HepG2 (cell line): ENCODE results near the gene C19orf73. TPM values are rescaled to one million over a fixed set of nuclear protein-coding genes. Genes with fewer than 3 reads are reported as not detected.
A peak's percentile ranks its signal among the peaks of the same experiment; 100 is the strongest.

Experiments
- BRCA1 ChIP-seq: sonication (generic); formaldehyde crosslinking; IDR thresholded peaks from 2 replicates; pipeline ENCODE4 v1.4.0; 2020; ENCODE audit warnings: missing genetic modification reagents
- CAMTA2 ChIP-seq: sonication (generic); formaldehyde crosslinking; IDR thresholded peaks from 2 replicates; pipeline ENCODE4 v1.4.0; 2020; ENCODE audit warnings: mild to moderate bottlenecking, missing genetic modification reagents, borderline replicate concordance
- DDIT3 ChIP-seq: sonication (generic); formaldehyde crosslinking; IDR thresholded peaks from 2 replicates; pipeline ENCODE4 v1.4.0; 2020; ENCODE audit warnings: mild to moderate bottlenecking, missing genetic modification reagents
- FLYWCH1 ChIP-seq: sonication (generic); formaldehyde crosslinking; IDR thresholded peaks from 2 replicates; pipeline ENCODE4 v1.8.1; 2023; ENCODE audit warnings: mild to moderate bottlenecking, missing genetic modification reagents
- HES4 ChIP-seq: sonication (generic); formaldehyde crosslinking; IDR thresholded peaks from 2 replicates; pipeline ENCODE4 v1.9.0; 2021; ENCODE audit warnings: mild to moderate bottlenecking, missing genetic modification reagents, borderline replicate concordance
- PHF20 ChIP-seq: sonication (generic); formaldehyde crosslinking; IDR thresholded peaks from 2 replicates; pipeline ENCODE4 v1.5.0; 2020; ENCODE audit warnings: mild to moderate bottlenecking, missing genetic modification reagents
- RNF2 ChIP-seq: fragments of 450-650 bp; conservative IDR thresholded peaks from 2 replicates; pipeline ENCODE4 v1.6.1; 2016; ENCODE audit warnings: low read depth
- SNRNP70 ChIP-seq: fragments of 200-400 bp; formaldehyde crosslinking; IDR thresholded peaks from 2 replicates; pipeline ENCODE4 v1.6.1; 2017; ENCODE audit warnings: mild to moderate bottlenecking, low read depth, low read length, moderate library complexity
- SRF ChIP-seq: IDR thresholded peaks from 2 replicates; pipeline ENCODE4 v1.6.1; 2011; ENCODE audit warnings: mild to moderate bottlenecking, low read depth, low read length, moderate library complexity
- TFE3 ChIP-seq: IDR thresholded peaks from 2 replicates; pipeline ENCODE4 v1.6.1; 2016
- ZHX2 ChIP-seq, 2 experiments: sonication (generic) in 1 of 2; formaldehyde crosslinking in 1 of 2; IDR thresholded peaks; 2 replicates each; pipeline versions ENCODE4 v1.6.1 to v1.9.0; 2014 to 2022; ENCODE audit warnings: antibody characterized with exemption in 1 of 2, borderline replicate concordance in 1 of 2, inconsistent platforms in 1 of 2, low read depth in 1 of 2, missing genetic modification reagents in 1 of 2
- ZNF225 ChIP-seq: sonication (generic); formaldehyde crosslinking; IDR thresholded peaks from 2 replicates; pipeline ENCODE4 v1.4.0; 2020; ENCODE audit warnings: mild to moderate bottlenecking, missing genetic modification reagents
- ZNF276 ChIP-seq: sonication (generic); formaldehyde crosslinking; IDR thresholded peaks from 2 replicates; pipeline ENCODE4 v1.4.0; 2020; ENCODE audit warnings: mild to moderate bottlenecking, low read depth, missing genetic modification reagents
- ZNF629 ChIP-seq: sonication (generic); formaldehyde crosslinking; conservative IDR thresholded peaks from 2 replicates; pipeline ENCODE4 v1.5.0; 2020; ENCODE audit warnings: missing genetic modification reagents
- ZNF660 ChIP-seq: sonication (generic); formaldehyde crosslinking; IDR thresholded peaks from 2 replicates; pipeline ENCODE4 v1.5.1; 2020; ENCODE audit warnings: mild to moderate bottlenecking, low read depth, missing genetic modification reagents, borderline replicate concordance
- ZSCAN29 ChIP-seq: sonication (generic); formaldehyde crosslinking; conservative IDR thresholded peaks from 2 replicates; pipeline ENCODE4 v1.4.0; 2020; ENCODE audit warnings: mild to moderate bottlenecking, missing genetic modification reagents
- polyA plus RNA-seq, 8 experiments: library from polyadenylated mRNA; depleted of rRNA in 3 of 8; stranded (reverse) in 7 of 8; unstranded in 1 of 8; fragments of >200 nt; fragmentation: Illumina TruSeq in 4 of 8; extraction: Trizol in 4 of 8; gene quantifications; 2 replicates each; pipeline versions ENCODE4 v1.2.1 to v1.2.3, GENCODE V29; 2011 to 2016; ENCODE audit warnings: low read depth in 4 of 8, missing spikeins in 1 of 8, mixed read lengths in 1 of 8; ENCODE audit not compliant: insufficient read depth in 1 of 8
- total RNA-seq, 5 experiments: library from RNA; depleted of rRNA; stranded (reverse); fragments of >200 nt; fragmentation: Illumina TruSeq; extraction: Trizol; gene quantifications; 2 replicates each; pipeline ENCODE4 v1.2.3, GENCODE V29; 2016; ENCODE audit warnings: low read depth in 1 of 5
- TF ChIP-seq, protein P1 (sequence below): sonication (generic); formaldehyde crosslinking; IDR thresholded peaks from 2 replicates; pipeline ENCODE4 v1.8.1; 2023; ENCODE audit warnings: mild to moderate bottlenecking, missing genetic modification reagents

The C19orf73 gene
- total and polyA plus RNA-seq, 2 of the 13 experiments (the other 11 are each of a cell fraction or from before 2014, with no cell fraction given), result 1.4 to 1.5 TPM

DNA sequence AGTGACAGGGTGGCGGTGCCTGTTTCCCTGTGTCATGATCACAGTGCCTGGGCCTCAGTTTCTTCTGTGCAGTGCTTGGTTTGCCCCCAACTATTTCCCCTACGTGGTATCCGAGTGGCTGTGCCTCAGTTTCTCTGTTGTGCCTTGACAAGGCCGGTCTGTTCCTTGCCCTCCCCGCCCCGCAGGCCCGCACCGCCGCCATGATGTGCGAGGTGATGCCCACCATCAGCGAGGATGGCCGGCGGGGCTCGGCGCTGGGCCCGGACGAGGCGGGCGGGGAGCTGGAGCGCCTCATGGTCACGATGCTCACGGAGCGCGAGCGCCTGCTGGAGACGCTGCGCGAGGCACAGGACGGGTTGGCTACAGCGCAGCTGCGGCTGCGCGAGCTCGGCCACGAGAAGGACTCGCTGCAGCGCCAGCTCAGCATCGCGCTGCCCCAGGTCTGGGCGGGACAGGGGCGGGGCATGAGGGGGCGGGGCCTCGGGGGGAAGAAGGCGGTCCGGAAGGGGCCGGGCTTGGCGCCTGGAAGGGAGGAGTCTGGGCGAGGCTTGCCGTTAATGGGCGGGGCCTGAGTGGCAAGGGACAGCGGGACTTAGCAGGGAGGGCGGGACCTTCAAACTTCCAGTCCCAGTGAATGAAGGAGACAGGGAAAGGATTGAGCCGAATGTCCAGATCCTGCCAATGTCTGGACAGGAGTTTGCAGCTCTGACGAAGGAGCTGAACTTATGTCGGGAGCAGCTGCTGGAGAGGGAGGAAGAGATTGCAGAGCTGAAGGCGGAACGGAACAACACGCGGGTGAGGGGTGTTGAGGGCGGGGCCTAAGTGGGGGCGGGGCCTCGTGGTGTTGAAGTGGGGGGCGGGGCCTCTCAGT lies 9.0 kb upstream of the C19orf73 start (continued):
- TF ChIP-seq ZHX2 (IDR thresholded peaks at IDR 0.05; ENCODE audit: low read depth), result peak; percentile 71
- peak; percentile 97 for TF ChIP-seq ZHX2 (CRISPR knock-in tag; IDR thresholded peaks at IDR 0.05; ENCODE audit: borderline replicate concordance)
- peak; percentile 95 for TF ChIP-seq TFE3
- peak; percentile 98 for TF ChIP-seq ZNF276
- peak; percentile 98 for TF ChIP-seq FLYWCH1 (CRISPR knock-in tag)
- TF ChIP-seq HES4 (CRISPR knock-in tag), result peak; percentile 99
- TF ChIP-seq PHF20 (CRISPR knock-in tag), result peak; percentile 66
- peak; percentile 83 for TF ChIP-seq CAMTA2 (CRISPR knock-in tag)
- no peak for TF ChIP-seq SNRNP70
- no peak for TF ChIP-seq DDIT3 (CRISPR knock-in tag)
- peak; percentile 99 for TF ChIP-seq RNF2
- TF ChIP-seq BRCA1 (CRISPR knock-in tag), result peak; percentile 99
- TF ChIP-seq, protein P1, sequence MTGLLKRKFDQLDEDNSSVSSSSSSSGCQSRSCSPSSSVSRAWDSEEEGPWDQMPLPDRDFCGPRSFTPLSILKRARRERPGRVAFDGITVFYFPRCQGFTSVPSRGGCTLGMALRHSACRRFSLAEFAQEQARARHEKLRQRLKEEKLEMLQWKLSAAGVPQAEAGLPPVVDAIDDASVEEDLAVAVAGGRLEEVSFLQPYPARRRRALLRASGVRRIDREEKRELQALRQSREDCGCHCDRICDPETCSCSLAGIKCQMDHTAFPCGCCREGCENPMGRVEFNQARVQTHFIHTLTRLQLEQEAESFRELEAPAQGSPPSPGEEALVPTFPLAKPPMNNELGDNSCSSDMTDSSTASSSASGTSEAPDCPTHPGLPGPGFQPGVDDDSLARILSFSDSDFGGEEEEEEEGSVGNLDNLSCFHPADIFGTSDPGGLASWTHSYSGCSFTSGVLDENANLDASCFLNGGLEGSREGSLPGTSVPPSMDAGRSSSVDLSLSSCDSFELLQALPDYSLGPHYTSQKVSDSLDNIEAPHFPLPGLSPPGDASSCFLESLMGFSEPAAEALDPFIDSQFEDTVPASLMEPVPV, result peak; percentile 100
- TF ChIP-seq ZNF629 (CRISPR knock-in tag), result peak; percentile 79
- peak; percentile 88; the same call in 1 of the 2 replicates for TF ChIP-seq ZNF660 (CRISPR knock-in tag)
- TF ChIP-seq SRF, result no peak
- peak; percentile 35; the same call in 1 of the 2 replicates for TF ChIP-seq ZSCAN29 (CRISPR knock-in tag)
- TF ChIP-seq ZNF225, result peak; percentile 98
